ENCODE measurements around the gene IRF1.
A peak's percentile ranks its signal among the peaks of the same experiment; 100 is the strongest.

The IRF1 gene

DNA sequence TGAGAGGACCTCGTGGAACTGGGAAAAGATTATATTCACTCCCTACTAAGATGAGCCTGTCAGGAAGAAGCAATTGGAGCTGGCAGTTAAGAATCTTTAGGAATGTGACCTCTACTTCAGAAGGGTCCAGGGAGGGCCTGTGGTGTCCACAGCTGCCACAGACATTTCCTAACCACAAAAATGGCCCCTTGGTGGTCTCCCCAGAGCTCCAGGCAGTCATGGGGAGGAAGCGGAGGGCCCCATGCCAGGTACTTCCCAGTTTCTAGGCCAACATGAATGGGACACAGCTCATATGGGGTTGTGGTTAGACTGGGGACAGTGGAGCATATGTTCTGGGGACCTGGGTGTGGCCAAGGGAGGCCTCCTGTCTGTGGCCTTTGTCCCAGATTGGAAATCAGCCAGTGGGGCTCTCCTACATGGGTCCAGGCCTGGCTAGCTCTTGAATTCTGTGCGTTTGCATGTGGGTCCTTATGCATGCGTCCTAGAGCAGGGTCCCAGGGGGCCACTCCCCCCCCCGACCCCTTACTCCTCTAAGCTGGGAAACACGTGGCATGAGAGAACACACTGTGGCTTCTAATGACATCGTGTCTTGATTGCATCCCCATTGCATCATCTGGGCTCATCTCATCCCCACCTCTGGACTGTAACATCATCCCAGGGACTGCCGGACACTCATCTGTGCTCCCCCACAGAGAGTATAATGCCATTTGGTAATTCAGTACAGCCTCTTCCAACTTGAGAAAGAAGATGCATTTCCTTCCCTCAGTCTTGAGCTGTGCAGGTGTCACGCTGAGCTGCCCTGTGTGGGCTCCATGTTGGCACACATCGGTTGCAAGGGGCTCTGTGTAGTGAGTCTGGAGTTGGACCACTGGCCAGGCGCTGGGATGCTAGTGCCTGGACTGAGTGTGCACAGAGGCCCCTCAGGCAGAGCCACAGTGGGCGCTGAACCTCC lies 31.3 kb downstream of the IRF1 start:
- no peak overlapping the region for H3K4me3 ChIP-seq (ENCODE audit: low read depth, low read length)
- TF ChIP-seq, protein P1, sequence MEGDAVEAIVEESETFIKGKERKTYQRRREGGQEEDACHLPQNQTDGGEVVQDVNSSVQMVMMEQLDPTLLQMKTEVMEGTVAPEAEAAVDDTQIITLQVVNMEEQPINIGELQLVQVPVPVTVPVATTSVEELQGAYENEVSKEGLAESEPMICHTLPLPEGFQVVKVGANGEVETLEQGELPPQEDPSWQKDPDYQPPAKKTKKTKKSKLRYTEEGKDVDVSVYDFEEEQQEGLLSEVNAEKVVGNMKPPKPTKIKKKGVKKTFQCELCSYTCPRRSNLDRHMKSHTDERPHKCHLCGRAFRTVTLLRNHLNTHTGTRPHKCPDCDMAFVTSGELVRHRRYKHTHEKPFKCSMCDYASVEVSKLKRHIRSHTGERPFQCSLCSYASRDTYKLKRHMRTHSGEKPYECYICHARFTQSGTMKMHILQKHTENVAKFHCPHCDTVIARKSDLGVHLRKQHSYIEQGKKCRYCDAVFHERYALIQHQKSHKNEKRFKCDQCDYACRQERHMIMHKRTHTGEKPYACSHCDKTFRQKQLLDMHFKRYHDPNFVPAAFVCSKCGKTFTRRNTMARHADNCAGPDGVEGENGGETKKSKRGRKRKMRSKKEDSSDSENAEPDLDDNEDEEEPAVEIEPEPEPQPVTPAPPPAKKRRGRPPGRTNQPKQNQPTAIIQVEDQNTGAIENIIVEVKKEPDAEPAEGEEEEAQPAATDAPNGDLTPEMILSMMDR (conservative IDR thresholded peaks at IDR 0.05; ENCODE audit: low read depth, low read length): no peak
- peak; percentile 92 for DNase-seq (ENCODE audit: low read depth)

DNA sequence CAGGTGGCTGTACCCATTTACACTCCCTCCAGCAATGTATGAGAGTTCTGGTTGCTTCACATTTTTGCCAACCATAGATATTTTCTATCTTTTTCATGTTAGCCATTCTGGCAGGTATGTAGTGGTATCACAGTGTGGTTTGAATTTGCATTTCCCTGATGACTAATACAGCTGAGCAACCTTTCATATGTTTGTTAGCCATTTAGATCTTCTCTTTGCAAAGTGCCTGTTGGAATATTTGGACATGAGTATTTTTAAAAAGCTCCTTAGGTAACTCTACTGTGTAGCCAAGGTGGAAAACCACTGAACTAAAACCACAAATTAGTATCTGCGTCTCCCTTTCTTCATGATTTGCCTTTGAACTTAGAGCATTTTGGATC lies 31.9 kb downstream of the IRF1 start:
- peak; percentile 76 for DNase-seq (ENCODE audit: low read depth)
- no peak overlapping the region for H3K4me3 ChIP-seq (ENCODE audit: low read depth, low read length)

DNA sequence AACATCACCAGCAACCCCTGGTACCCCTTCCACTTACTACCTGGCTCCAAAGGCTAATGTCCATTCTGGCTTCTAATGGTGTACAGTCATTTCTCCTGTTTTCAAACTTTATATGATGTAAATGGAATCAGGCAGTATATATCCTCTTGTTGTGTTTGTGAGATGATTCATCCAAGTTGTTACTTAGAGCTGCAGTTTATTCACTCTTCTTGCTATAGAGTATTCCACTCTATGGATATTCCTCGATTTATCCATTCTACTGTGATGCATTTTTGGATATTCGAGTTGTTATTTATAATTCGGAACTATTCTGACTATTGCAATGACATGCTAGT lies 32.4 kb downstream of the IRF1 start:
- no peak overlapping the region for H3K4me3 ChIP-seq (ENCODE audit: low read depth, low read length)
- TF ChIP-seq, protein P1 (conservative IDR thresholded peaks at IDR 0.05; ENCODE audit: low read depth, low read length): no peak
- no peak for DNase-seq (ENCODE audit: low read depth)

More for the DNA sequence above, 31.9 kb downstream of the IRF1 start:
- TF ChIP-seq, protein P1 (conservative IDR thresholded peaks at IDR 0.05; ENCODE audit: low read depth, low read length): no peak

DNA sequence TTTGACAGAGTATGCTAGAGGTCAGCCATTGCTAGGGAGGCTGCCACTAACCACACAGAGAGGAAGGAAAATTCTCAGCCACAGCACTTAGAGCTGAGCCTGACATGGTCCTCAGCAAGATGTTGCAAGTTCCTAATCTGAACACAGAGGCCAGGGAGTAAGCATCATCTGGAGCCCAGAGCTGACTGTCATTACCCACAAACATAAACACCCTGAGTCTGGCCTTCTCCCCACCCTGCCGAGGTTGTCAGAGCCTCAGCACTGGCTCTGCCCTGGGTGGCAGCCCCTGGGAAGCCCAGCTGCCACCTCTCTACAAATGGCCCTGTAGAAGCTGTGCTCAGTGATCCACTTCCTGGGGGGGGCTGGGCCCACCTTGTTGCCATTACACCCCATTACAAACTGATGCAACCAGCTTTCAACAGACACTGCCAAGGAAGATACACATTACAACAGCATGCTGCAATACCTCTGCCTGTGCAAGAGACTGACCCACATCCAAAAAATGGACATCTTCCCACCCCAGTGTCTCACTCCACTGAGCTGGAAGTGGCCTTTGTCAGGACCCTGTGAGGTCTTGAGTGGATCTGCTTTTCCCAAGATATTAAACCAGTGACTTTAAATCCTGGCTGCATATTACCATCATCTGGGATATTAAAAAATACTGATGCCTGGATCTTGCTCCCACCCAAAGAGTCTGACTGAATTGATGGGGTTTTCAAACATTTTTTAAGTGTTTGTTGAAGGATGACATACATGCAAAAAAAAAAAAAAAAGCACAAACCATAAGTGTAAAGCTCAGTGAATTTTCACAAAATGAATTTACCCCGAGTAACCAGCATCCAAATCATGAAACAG lies 33.0 kb downstream of the IRF1 start:
- TF ChIP-seq, protein P1 (conservative IDR thresholded peaks at IDR 0.05; ENCODE audit: low read depth, low read length): no peak
- H3K4me3 ChIP-seq (ENCODE audit: low read depth, low read length): no peak overlapping the region
- peak; percentile 90 for DNase-seq (ENCODE audit: low read depth)

DNA sequence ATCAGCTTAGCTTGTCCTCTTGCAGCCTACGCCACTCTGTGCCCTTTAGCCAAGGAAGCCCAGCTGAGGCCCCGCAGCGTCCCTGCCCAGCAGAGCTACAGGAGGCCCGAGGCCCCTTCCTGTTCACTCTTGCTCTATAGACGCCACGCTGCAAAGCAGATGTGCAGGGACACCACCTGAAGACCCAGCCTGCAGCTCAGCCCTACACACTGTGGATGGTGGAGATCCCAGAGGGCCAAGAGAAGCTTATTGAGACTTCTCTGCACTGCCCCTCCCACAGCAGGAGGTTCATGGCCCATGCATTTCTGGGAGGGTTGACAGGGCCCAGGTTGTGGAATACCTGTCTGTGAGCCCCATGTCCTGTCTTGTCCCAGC lies 33.6 kb downstream of the IRF1 start:
- H3K4me3 ChIP-seq (ENCODE audit: low read depth, low read length): no peak overlapping the region
- TF ChIP-seq, protein P1 (conservative IDR thresholded peaks at IDR 0.05; ENCODE audit: low read depth, low read length): no peak
- no peak for DNase-seq (ENCODE audit: low read depth)

DNA sequence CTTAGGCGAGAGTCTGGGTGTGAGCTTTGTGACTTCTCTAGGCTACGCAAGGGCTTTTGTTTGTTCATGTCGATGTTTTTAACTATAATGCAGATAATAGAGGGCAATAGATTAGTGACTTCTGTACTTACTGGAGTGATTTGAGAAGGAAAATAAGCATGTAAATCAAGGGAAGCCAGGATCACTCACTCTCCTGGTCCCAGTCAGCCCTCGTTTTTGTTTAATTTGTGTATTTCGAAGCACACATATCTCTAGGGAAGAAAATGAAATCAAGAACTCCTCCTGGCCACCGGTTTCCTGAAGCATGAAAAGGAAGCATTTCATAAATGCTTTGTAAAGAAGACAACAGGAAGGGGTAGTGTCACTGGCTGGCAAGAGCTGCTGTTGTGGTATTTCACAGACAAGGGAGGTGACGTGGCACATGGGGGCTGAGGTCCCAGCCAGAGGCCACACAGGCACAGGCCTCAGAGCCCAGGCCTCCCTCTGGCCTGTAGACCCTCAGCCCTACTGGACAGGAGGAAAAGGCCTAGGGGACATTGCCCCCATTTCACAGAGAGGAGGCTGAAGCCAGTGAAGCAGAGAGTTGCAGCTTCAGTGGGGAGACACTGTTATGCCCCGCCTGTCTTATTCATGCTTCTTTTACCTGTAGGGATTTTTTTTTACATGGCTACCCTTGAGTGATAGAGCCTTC lies 34.1 kb downstream of the IRF1 start:
- DNase-seq (ENCODE audit: low read depth): peak; percentile 47
- TF ChIP-seq, protein P1 (conservative IDR thresholded peaks at IDR 0.05; ENCODE audit: low read depth, low read length): no peak
- no peak overlapping the region for H3K4me3 ChIP-seq (ENCODE audit: low read depth, low read length)
